Stimulated activated memory B cell treated with anti-CD40 and anti-IgM and Interleukin-4, amounts not matched to agents 10 μg/mL and 1 μg/mL and 100 μg/mL, for 72 hours (primary cell): Measurements from ENCODE around the gene HSPA5.

ENCODE experiments used
- ATAC-seq: fragments of 150-1000 bp; cut with Tn5 transposase; 2 replicates; pipeline ENCODE4 v1.10.0; 2021
- H3K27ac Mint-ChIP-seq: one replicate; pipeline ENCODE4 v1.8.0; 2022; ENCODE audit warnings: mild to moderate bottlenecking, mixed read lengths
- H3K27me3 Mint-ChIP-seq: one replicate; pipeline ENCODE4 v1.8.0; 2022; ENCODE audit warnings: mixed read lengths
- H3K36me3 Mint-ChIP-seq: one replicate; pipeline ENCODE4 v1.8.0; 2022; ENCODE audit warnings: mixed read lengths
- H3K4me1 Mint-ChIP-seq: one replicate; pipeline ENCODE4 v1.8.0; 2022; ENCODE audit warnings: mixed read lengths
- H3K4me3 Mint-ChIP-seq: one replicate; pipeline ENCODE4 v1.8.0; 2022; ENCODE audit warnings: mild to moderate bottlenecking, moderate library complexity, mixed read lengths
- H3K9me3 Mint-ChIP-seq: one replicate; pipeline ENCODE4 v1.8.0; 2022; ENCODE audit warnings: mixed read lengths

Gene HSPA5

DNA sequence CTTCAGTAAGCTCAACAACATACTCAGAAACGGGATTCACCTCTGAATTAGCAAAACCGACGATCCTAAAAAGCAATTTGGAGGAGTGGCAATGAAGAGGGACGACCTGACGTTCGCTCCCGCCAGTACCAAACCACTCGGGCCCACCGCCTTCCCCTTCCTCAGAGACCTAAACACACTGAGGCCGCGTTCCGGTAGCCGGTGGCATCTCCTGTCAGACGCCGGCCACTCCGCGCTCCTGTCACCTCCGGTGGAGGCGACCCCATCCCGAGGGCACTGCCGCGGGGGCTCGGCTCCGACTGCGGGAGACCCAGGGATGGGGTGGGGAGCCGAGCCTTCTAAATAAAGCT lies 52.2 kb downstream of the HSPA5 start:
- no peaks in the 10 kb centered on the region for H3K27me3 Mint-ChIP-seq
- no peaks in the 10 kb centered on the region for H3K9me3 Mint-ChIP-seq
- H3K36me3 Mint-ChIP-seq, result peaks cover 5% of the 10 kb centered on the region
- H3K4me3 Mint-ChIP-seq, result peak overlapping the region; percentile 97
- H3K27ac Mint-ChIP-seq, result peak overlapping the region; percentile 93
- ATAC-seq, result peak; percentile 50
- H3K4me1 Mint-ChIP-seq, result peaks cover 32% of the 10 kb centered on the region
